Caco-2 (cell line): Measurements from ENCODE around the gene ZNF385C. TPM values are rescaled to one million over a fixed set of nuclear protein-coding genes. Genes with fewer than 3 reads are reported as not detected.
A peak's percentile ranks its signal among the peaks of the same experiment; 100 is the strongest.

ENCODE experiments used
- BruUV-seq: library from RNA; stranded (reverse); fragments of 400-500 nt; replicated peaks from 2 replicates; lab custom pipeline; 2021; lab: Mats Ljungman, UMichigan
- CTCF ChIA-PET: fragments of 300-600 bp; sonication (Branson Sonifier 250); formaldehyde crosslinking; loops from one replicate; lab custom pipeline; 2022; ENCODE audit warnings: antibody characterized with exemption; lab: Charles Lee
- POLR2A ChIA-PET: fragments of 300-600 bp; sonication (Branson Sonifier 250); formaldehyde crosslinking; loops from one replicate; lab custom pipeline; 2022; ENCODE audit warnings: antibody characterized with exemption; lab: Charles Lee
- DNase-seq, 2 experiments: peaks; one replicate each; pipeline versions ENCODE4 v3.0.0 to v3.0.0-alpha.2; 2020 to 2022
- H3K27me3 ChIP-seq: replicated peaks from 2 replicates; pipeline ENCODE4 v1.6.0; 2011; ENCODE audit warnings: low read length; ENCODE audit not compliant: control insufficient read depth, insufficient read depth
- H3K36me3 ChIP-seq: 2 replicates; pipeline ENCODE4 v1.5.1; 2011; ENCODE audit warnings: low read length; ENCODE audit not compliant: control insufficient read depth, insufficient read depth
- H3K4me1 ChIP-seq: fragments of 250-450 bp; sonication (Bioruptor Pico); 2 replicates; pipeline ENCODE4 v1.5.1; 2020; ENCODE audit warnings: mild to moderate bottlenecking
- H3K4me3 ChIP-seq: 2 replicates; pipeline ENCODE4 v1.5.1; 2011; ENCODE audit warnings: low read depth, mild to moderate bottlenecking, control low read depth, low read length
- H3K9me3 ChIP-seq: fragments of 250-450 bp; sonication (Bioruptor Pico); 2 replicates; pipeline ENCODE4 v1.5.1; 2020; ENCODE audit warnings: mild to moderate bottlenecking, moderate library complexity
- H3K27ac Mint-ChIP-seq: one replicate; pipeline ENCODE4 v1.8.0; 2022; ENCODE audit warnings: mixed read lengths; ENCODE audit not compliant: unreplicated experiment
- H3K27me3 Mint-ChIP-seq: one replicate; pipeline ENCODE4 v1.8.0; 2022; ENCODE audit warnings: mixed read lengths; ENCODE audit not compliant: insufficient read depth, unreplicated experiment
- H3K36me3 Mint-ChIP-seq: one replicate; pipeline ENCODE4 v1.8.0; 2022; ENCODE audit warnings: mild to moderate bottlenecking, mixed read lengths; ENCODE audit not compliant: insufficient read depth, unreplicated experiment
- H3K4me1 Mint-ChIP-seq: one replicate; pipeline ENCODE4 v1.8.0; 2022; ENCODE audit warnings: low read depth, mixed read lengths; ENCODE audit not compliant: unreplicated experiment
- H3K4me3 Mint-ChIP-seq: one replicate; pipeline ENCODE4 v1.8.0; 2022; ENCODE audit warnings: mild to moderate bottlenecking, moderate library complexity, mixed read lengths; ENCODE audit not compliant: unreplicated experiment
- H3K9me3 Mint-ChIP-seq: one replicate; pipeline ENCODE4 v1.8.0; 2022; ENCODE audit warnings: mixed read lengths; ENCODE audit not compliant: unreplicated experiment
- intact Hi-C: fragments of 100-400 bp; cut with micrococcal nuclease; formaldehyde crosslinking; loops from one replicate; pipeline ENCODE4 v1.10.0; 2022; ENCODE audit not compliant: unreplicated experiment
- total RNA-seq: library from RNA; stranded (reverse); gene quantifications from 2 replicates; pipeline ENCODE4 v1.2.3, GENCODE V29; 2022
- TF ChIP-seq, protein P1 (sequence below), 2 experiments: fragments of 200-600 bp in 1 of 2; IDR thresholded peaks; 1 replicate in 1 of 2; 2 replicates in 1 of 2; pipeline versions ENCODE4 v1.5.1 to v1.8.0; 2011 to 2022; ENCODE audit warnings: antibody characterized with exemption in 1 of 2, control low read depth in 1 of 2, inconsistent platforms in 1 of 2, low read depth in 1 of 2, low read length in 1 of 2, mild to moderate bottlenecking in 1 of 2, moderate library complexity in 1 of 2; ENCODE audit not compliant: insufficient read depth in 1 of 2, severe bottlenecking in 1 of 2, unreplicated experiment in 1 of 2

Gene ZNF385C
- total RNA-seq, 1 experiment from 2014 or later: 1.5 TPM

DNA sequence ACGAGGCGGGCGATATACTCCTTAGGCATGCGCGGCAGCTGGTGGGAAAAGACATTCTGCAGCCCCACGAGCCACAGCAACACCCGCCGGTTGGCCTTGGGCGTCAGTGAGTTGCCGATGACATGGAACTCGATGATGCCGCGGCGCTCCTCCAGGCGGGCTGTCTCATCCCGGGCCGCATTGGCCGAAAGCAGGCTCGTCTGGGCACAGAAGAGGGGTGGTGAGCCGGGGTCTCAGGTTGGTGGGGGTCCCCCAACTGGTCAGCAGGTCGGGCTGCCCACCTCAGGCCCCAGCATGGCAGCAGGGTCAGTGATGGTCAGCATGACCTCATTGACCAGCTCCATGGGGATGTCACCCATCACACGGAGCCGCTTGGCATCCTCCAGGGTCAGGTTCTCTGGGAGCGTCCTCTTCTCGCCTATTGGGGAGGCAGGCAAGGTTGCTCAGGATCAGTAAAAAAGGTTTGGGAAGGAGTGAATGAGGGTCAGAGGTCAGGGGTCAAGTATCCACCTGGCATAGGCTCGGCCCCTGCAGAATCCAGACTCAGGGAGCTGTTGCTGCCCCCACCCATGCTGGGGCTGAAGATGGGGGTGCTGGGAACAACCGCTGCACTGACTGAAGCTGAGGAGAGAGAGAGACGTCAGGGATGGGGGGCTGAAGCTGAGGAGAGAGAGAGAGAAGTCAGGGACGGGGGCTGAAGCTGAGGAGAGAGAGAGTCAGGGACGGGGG, 19.3 kb upstream of the ZNF385C start:
- Mint-ChIP-seq H3K27me3 (no peaks in the 10 kb centered on the region), H3K27ac (no peak overlapping the region), H3K4me1 (no peaks in the 10 kb centered on the region), H3K4me3 (no peak overlapping the region), H3K36me3 (peaks cover 43% of the 10 kb centered on the region), H3K9me3 (no peaks in the 10 kb centered on the region)
- no peaks in the 10 kb centered on the region; the same call in none of the 2 replicates for H3K36me3 ChIP-seq
- peaks cover 6% of the 10 kb centered on the region for H3K4me1 ChIP-seq
- CTCF ChIA-PET: interaction anchor here (0.6 to 1.3 kb wide), 4 partner anchors 19 to 92 kb away, joined by 3 to 5 read pairs (median 3); no protein-coding TSS in a partner anchor
- no peaks in the 10 kb centered on the region for H3K9me3 ChIP-seq
- no peak overlapping the region for H3K4me3 ChIP-seq
- TF ChIP-seq, protein P1, sequence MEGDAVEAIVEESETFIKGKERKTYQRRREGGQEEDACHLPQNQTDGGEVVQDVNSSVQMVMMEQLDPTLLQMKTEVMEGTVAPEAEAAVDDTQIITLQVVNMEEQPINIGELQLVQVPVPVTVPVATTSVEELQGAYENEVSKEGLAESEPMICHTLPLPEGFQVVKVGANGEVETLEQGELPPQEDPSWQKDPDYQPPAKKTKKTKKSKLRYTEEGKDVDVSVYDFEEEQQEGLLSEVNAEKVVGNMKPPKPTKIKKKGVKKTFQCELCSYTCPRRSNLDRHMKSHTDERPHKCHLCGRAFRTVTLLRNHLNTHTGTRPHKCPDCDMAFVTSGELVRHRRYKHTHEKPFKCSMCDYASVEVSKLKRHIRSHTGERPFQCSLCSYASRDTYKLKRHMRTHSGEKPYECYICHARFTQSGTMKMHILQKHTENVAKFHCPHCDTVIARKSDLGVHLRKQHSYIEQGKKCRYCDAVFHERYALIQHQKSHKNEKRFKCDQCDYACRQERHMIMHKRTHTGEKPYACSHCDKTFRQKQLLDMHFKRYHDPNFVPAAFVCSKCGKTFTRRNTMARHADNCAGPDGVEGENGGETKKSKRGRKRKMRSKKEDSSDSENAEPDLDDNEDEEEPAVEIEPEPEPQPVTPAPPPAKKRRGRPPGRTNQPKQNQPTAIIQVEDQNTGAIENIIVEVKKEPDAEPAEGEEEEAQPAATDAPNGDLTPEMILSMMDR (IDR thresholded peaks at IDR 0.05; ENCODE audit: insufficient read depth in 1 of 2, low read depth in 1 of 2, low read length in 1 of 2, severe bottlenecking in 1 of 2, unreplicated experiment in 1 of 2): no peak
- POLR2A ChIA-PET: no interaction called here
- H3K27me3 ChIP-seq: no peaks in the 10 kb centered on the region
- no TSS peak for BruUV-seq
- DNase-seq: no peak
- intact Hi-C loops: no loop called here

DNA sequence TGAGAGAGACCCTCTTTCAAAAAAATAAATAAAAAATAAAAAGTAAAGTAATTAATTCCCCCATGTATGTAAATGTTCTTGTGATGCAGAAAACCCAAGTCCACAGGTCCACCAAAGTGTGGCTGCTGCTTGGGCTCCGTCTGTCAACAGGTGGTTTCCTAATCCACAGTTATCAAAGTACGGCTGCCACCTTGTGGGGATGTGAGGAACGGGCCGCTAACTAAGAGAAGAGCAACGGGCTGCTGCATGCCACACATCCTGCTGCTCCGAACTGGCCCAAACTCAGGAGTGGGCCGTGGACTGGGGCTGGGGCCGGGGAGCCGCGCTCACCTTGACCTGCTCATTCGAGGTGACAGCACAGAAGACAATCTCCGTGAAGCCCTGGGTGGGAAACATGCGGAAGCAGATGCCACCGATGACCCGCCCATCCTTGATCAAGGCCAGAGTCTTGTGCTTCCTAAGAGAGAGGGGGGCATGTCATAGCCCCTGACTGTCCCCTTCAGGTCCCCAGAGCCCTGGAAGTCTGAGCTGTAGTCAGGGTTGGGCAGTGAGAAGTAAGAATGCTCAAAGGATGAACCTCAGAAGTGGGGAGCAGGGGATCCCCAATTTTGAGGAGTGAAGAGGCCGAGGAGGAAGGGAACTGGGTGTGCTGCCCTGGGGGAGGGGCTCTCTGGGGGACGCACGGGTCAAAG, 18.6 kb upstream of the ZNF385C start:
- Histone ChIP-seq H3K27me3 (no peaks in the 10 kb centered on the region), H3K4me1 (peaks cover 6% of the 10 kb centered on the region), H3K9me3 (no peaks in the 10 kb centered on the region), H3K36me3 (no peaks in the 10 kb centered on the region; the same call in none of the 2 replicates), H3K4me3 (no peak overlapping the region)
- no peak overlapping the region for H3K4me3 Mint-ChIP-seq
- BruUV-seq: no TSS peak
- no peak overlapping the region for H3K27ac Mint-ChIP-seq
- intact Hi-C loops: loop anchor here (1.0 kb wide), 3 partner anchors 50 to 154 kb away; no protein-coding TSS in a partner anchor
- POLR2A ChIA-PET: no interaction called here
- TF ChIP-seq, protein P1 (IDR thresholded peaks at IDR 0.05; ENCODE audit: insufficient read depth in 1 of 2, low read depth in 1 of 2, low read length in 1 of 2, severe bottlenecking in 1 of 2, unreplicated experiment in 1 of 2): peak; percentile 87 to 90
- DNase-seq: peak; percentile 85 to 86
- no peaks in the 10 kb centered on the region for H3K4me1 Mint-ChIP-seq
- H3K9me3 Mint-ChIP-seq: no peaks in the 10 kb centered on the region
- CTCF ChIA-PET: interaction anchor here (0.6 to 1.0 kb wide), 2 partner anchors 67 to 91 kb away, joined by 3 read pairs; no protein-coding TSS in a partner anchor
- peaks cover 36% of the 10 kb centered on the region for H3K36me3 Mint-ChIP-seq
- H3K27me3 Mint-ChIP-seq: no peaks in the 10 kb centered on the region

DNA sequence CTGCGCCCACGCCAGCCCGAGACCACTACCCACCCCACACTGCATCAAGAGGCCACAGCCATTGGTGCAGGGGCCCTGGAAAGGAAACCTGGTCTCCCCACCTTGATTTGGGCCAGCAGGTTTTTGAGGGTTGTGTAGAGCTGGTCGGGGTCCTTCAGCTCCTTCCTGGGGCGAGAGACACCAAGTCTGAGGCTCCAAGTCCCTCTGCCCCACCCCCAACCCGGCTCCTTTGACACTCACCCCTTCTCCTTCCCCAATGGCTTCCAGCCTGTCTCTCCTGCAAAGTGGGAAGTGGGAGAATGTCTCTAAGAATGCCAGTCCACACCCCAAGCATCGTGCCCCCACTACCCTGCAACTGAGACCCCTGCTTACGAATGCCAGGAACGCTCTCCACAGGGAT, 15.8 kb upstream of the ZNF385C start:
- H3K36me3 Mint-ChIP-seq: peaks cover 26% of the 10 kb centered on the region
- Histone ChIP-seq H3K36me3 (no peaks in the 10 kb centered on the region; the same call in none of the 2 replicates), H3K9me3 (no peaks in the 10 kb centered on the region), H3K4me1 (no peaks in the 10 kb centered on the region), H3K4me3 (no peak overlapping the region), H3K27me3 (no peaks in the 10 kb centered on the region)
- DNase-seq: no peak
- ChIA-PET CTCF (no interaction called here), POLR2A (no interaction called here)
- H3K27ac Mint-ChIP-seq: no peak overlapping the region
- no peaks in the 10 kb centered on the region for H3K27me3 Mint-ChIP-seq
- no peak overlapping the region for H3K4me3 Mint-ChIP-seq
- H3K9me3 Mint-ChIP-seq: no peaks in the 10 kb centered on the region
- no TSS peak for BruUV-seq
- TF ChIP-seq, protein P1 (IDR thresholded peaks at IDR 0.05; ENCODE audit: insufficient read depth in 1 of 2, low read depth in 1 of 2, low read length in 1 of 2, severe bottlenecking in 1 of 2, unreplicated experiment in 1 of 2): no peak
- no peaks in the 10 kb centered on the region for H3K4me1 Mint-ChIP-seq
- intact Hi-C loops: no loop called here
